Vagina (tissue), 2 donors: ENCODE measurements around the gene LIPG.

ENCODE experiments used
- CTCF ChIP-seq, 3 experiments: fragments of 450-650 bp in 2 of 3; fragments of 200-600 bp in 1 of 3; sonication (generic) in 1 of 3; IDR thresholded peaks; one replicate each; pipeline ENCODE4 v1.5.1; 2017 to 2019; ENCODE audit warnings: antibody characterized with exemption in 3 of 3, mild to moderate bottlenecking in 2 of 3, moderate library complexity in 2 of 3
- POLR2A ChIP-seq, 2 donors: fragments of 450-650 bp; IDR thresholded peaks; one replicate each; pipeline ENCODE4 v1.6.1; 2017; ENCODE audit warnings: antibody characterized with exemption in 2 of 2, mild to moderate bottlenecking in 2 of 2, moderate library complexity in 2 of 2
- POLR2AphosphoS5 ChIP-seq, 2 donors: sonication (generic); formaldehyde crosslinking; IDR thresholded peaks; one replicate each; pipeline ENCODE4 v1.9.0; 2017; ENCODE audit warnings: antibody characterized with exemption in 2 of 2, mild to moderate bottlenecking in 2 of 2, low read depth in 1 of 2; ENCODE audit not compliant: insufficient read depth in 1 of 2

GRCh38 chr18:49527631-49528327, 34.1 kb upstream of the LIPG start:
- TF ChIP-seq CTCF (IDR thresholded peaks at IDR 0.05), result no peak
- no peak for TF ChIP-seq POLR2A (IDR thresholded peaks at IDR 0.05)
- no peak for TF ChIP-seq POLR2AphosphoS5 (IDR thresholded peaks at IDR 0.05; ENCODE audit: insufficient read depth in 1 of 2, low read depth in 1 of 2)
